Left lobe of liver (tissue), 2 donors: Measurements from ENCODE around the gene SLC35C1. TPM values are rescaled to one million over a fixed set of nuclear protein-coding genes. Genes with fewer than 3 reads are reported as not detected.
"Not testable (repeated sequence)": the region's sequence is repeated elsewhere in the genome, so short reads cannot be mapped to it uniquely, and the experiment has no call there.

Source experiments
- ATAC-seq: fragments of 200-7000 bp; cut with Tn5 transposase; one replicate; pipeline ENCODE4 v1.9.1; 2020; ENCODE audit warnings: mild to moderate bottlenecking, moderate library complexity
- DNase-seq: peaks from one replicate; pipeline ENCODE4 v3.0.0-alpha.2; 2020; ENCODE audit warnings: low spot score
- total RNA-seq: library from RNA; stranded (reverse); gene quantifications from one replicate; pipeline ENCODE4 v1.2.1, GENCODE V29; 2021
- donor health status: DM: no; HTN: no; CAD: no; lungs with moderate emphysema.
- donor health status: DM: no; HTN: yes; CAD: no.

SLC35C1 gene
- total RNA-seq, 1 donor from 2014 or later = 13.2 TPM

- peak; percentile 27 for DNase-seq
- peak; percentile 63 for ATAC-seq
Observed at GRCh38 chr11:45779602-45780001, 25.3 kb upstream of the SLC35C1 start.

GRCh38 chr11:45786272-45786671 is 18.7 kb upstream of the SLC35C1 start:
- no peak for ATAC-seq
- no peak for DNase-seq

- no peak for ATAC-seq
- no peak for DNase-seq
Observed at GRCh38 chr11:45788887-45789286, 16.1 kb upstream of the SLC35C1 start.

- ATAC-seq = peak; percentile 90
- DNase-seq = peak; percentile 77
Observed at GRCh38 chr11:45791524-45791923, 13.4 kb upstream of the SLC35C1 start.

- DNase-seq (peak; percentile 46), ATAC-seq (peak; percentile 26)
Observed at GRCh38 chr11:45794169-45794568, 10.8 kb upstream of the SLC35C1 start.

- DNase-seq = peak; percentile 29
- ATAC-seq = no peak
Observed at GRCh38 chr11:45795379-45795778, 9.6 kb upstream of the SLC35C1 start.

- ATAC-seq (no peak), DNase-seq (peak; percentile 21)
Observed at GRCh38 chr11:45796461-45796861, 8.5 kb upstream of the SLC35C1 start.

GRCh38 chr11:45798793-45799441 is 6.0 kb upstream of the SLC35C1 start:
- ATAC-seq = peak; percentile 82
- peak; percentile 81 for DNase-seq

- ATAC-seq (no peak), DNase-seq (peak; percentile 22)
Observed at GRCh38 chr11:45799562-45799961, 5.4 kb upstream of the SLC35C1 start.

GRCh38 chr11:45800261-45800660 is 4.7 kb upstream of the SLC35C1 start:
- DNase-seq (no peak), ATAC-seq (no peak)

- DNase-seq = peak; percentile 46
- no peak for ATAC-seq
Observed at GRCh38 chr11:45801723-45802315, 3.1 kb upstream of the SLC35C1 start.

GRCh38 chr11:45802531-45803317 is 2.2 kb upstream of the SLC35C1 start:
- ATAC-seq (no peak), DNase-seq (peak; percentile 38)

- peak; percentile 63 for ATAC-seq
Observed at GRCh38 chr11:45803971-45804760, 783 bp upstream of the SLC35C1 start.

GRCh38 chr11:45805305-45806071 is 539 bp downstream of the SLC35C1 start:
- no peak for DNase-seq
- ATAC-seq = peak; percentile 59

More at GRCh38 chr11:45803971-45804760, 783 bp upstream of the SLC35C1 start:
- DNase-seq = peak; percentile 87

GRCh38 chr11:45806072-45806933 is 1.4 kb downstream of the SLC35C1 start:
- DNase-seq (no peak), ATAC-seq (no peak)

GRCh38 chr11:45806937-45807791 is 2.2 kb downstream of the SLC35C1 start:
- DNase-seq (no peak), ATAC-seq (no peak)

GRCh38 chr11:45807792-45808238 is 2.9 kb downstream of the SLC35C1 start:
- ATAC-seq = no peak
- DNase-seq = no peak

- not testable (repeated sequence) for DNase-seq, ATAC-seq
Observed at GRCh38 chr11:45808427-45808826, 3.5 kb downstream of the SLC35C1 start.
